ENCODE data around the gene ZNF547.
"Not testable (repeated sequence)": the region's sequence is repeated elsewhere in the genome, so short reads cannot be mapped to it uniquely, and the experiment has no call there.

ZNF547 gene

DNA sequence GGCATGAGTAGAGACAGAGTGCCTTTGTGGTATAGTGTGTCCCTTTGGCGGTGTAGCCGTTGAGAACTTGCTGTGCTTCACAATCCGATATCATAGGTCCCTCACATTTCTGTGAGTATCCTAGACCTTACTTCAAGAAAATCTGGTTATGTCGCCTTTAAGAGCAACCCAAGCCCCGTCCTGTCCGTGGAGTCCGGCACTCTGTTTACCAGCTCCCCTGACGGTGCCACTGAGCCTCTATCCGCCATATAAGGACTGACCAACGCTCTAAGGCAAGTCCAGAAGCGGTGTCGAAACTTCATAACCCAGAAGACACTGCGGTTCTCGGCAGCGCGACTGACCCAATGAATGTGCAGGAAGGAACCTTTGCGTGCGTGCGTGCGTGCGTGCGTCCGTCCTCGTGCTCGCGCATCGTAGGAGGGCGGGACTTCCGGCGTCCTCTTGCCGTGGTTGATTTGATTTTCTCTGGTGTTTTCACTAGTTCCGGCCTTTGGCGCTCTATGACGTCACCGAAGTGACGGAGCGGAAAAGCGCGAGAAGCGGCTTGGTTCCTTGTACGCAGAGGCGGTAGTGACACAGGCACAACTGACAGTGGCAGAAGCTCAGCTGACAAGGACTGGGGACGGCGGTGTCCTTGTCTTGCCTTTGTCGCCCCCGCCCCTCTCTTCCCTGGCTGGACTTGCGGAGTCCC, at the start of gene ZNF547, which contains the start of gene TRAPPC2B:
Gene ZNF547 (plus strand): TSS at position 555 of the 691 bp plus-strand sequence. CDS start 5,005 bp downstream, outside the sequence.
Gene TRAPPC2B (plus strand): TSS at position 555 of the 691 bp plus-strand sequence. CDS start 1,283 bp downstream, outside the sequence.
- peak; percentile 98 for DNase-seq

DNA sequence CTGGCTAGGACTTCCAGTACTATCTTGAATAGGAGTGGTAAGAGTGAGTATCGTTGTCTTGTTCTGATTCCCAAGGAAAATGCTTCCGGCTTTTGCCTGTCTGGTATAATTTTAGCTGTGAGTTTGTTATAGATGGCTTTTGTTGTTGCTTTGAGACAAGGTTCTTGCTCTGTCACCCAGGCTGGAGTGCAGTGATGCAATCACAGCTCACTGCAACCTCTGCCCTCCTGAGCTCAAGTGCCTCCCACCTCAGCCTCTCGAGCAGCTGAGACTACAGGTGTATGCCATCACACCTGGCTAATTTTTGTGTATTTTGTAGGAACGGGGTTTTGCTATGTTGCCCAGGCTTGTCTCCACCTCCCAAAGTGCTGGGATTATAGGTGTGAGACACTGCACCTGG, 49.2 kb upstream of the ZNF547 start:
- no peak for DNase-seq

DNA sequence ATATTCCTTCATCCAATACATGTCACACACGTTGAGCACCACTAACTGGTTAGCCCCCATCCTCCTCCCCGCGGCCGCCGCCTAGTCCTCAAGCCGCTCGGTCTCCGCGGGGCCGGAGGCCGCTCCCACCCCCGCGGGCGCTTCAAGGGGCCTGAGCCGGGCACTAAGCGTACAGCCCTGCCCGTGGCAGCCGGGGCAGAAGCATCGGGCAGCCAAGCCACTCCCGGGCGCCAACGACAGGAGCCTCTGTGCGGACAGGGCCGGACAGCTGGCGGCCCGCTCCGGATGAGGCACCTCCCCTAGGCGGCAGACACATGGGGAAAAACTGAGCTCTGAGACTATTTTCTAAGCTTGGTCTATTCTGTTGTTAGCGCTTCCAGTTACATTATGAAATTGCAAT, 45.8 kb upstream of the ZNF547 start:
- DNase-seq: no peak

DNA sequence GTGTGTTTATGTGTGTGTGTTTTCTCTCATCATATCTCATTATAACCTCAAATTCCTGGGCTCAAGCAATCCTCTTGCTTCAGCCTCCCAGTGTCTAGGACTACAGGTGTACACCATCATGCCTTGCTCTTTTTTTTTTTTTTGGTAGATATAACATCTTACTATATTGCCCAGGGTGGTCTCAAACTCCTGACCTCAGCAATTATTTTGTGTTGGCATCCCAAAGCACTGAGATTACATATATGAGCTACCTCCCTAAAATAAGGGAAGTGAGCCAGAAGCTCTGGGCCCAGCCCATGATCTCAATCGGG, 43.5 kb upstream of the ZNF547 start:
- DNase-seq: no peak

DNA sequence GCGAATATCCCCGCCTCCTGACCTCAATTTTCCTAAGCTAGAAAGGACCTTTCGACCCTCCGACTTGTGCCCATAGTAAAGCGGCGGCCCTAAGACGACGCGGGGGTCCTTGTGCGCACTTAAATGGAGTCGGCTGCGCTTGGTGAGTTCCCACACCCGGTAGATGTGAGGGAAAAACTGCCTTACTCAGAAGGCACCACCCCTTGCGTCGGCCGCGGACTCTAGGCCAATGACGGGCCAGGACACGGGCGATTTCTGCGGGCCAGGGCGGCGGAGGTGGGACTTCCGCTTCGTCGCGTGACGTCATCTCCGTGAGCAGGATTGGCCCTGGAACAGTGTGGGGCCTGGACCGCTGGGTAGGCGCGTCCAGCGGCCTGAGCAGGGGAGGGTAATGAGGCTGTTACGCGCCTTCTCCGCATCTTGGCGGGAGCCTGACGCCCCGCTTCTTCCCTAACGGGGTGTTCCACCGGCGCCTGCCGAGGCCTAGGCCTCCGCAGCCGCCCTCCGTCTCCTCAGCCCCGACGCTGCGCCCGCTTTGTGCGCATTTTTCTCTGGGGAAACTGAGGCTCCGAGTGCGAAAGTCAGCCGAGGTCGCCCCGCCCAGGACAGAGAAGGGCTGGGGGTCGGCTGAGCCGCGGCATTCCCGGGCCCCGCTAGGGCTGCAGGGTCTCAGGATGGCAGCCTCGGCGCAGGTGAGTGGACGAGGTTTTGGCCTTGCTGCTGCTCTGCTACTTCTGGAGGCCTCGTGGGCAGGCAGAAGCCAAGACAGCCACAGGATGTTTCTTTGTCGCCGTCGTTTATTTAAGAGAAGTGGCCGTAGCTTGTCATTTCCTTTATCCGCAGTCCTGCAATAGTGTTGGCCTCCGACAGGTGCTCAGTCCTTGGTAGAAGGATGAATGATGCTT, 42.9 kb upstream of the ZNF547 start, which contains the start of gene ZNF543:
Gene ZNF543 (plus strand): TSS at position 293 of the 905 bp plus-strand sequence. CDS start 382 bp downstream, at position 675.
- peak; percentile 90 for DNase-seq

DNA sequence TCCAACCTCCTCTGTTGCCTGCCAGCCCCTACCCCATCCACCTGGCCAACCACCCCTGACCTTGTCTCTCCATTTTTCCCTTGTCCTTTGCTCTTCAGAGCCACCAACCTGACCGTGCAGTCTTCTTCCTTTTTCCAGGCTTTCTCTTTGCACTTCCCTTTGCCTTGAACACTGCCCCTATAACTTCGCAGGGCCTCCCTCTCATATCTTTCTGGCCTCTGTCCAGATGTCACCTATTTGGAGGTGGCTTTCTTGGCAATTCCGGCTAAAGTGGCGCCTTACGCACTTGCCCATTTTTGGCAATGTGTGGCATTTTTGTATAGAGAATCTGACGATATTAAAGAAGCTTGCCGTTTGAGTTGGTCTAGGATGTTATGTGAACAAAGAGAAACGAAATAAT, 42.2 kb upstream of the ZNF547 start:
- no peak for DNase-seq

DNA sequence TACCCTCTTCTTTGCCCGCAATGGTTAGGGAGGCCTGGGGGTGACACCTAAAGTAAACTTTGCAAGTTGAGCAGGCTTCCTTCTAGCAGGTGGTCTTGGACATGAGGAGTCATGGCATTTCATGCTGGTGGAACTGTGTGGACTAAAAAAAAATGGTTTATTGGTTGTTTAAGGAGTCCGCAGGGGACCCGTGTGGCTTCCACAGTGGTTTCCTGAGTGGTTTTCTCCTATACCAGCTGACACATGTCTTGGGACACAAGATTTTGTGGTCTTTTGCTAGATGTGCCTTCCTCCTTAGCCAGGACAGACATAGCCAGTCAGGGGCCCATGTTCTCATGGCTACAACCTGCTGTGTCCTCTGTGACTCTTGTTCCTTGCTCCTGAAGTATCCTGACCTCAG, 41.6 kb upstream of the ZNF547 start:
- no peak for DNase-seq

DNA sequence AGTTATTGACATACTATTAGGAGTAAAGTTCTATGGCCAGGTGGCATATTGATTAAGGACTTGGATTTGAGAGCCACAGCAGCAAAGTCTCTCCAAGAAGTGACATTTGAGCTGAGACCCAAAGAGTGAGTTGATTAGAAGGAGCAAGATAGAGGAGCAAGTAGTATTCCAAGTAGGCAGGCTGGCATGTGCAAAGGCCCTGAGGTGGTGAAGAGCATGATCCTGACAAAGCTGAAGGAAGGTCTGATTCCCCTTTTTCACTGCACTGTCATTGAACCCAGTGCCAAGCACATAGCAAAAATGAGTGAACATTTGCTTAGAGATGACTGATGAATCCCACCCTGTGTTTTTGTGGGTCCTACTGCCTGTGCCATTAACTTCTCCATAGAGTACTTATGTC, 38.4 kb upstream of the ZNF547 start:
- no peak for DNase-seq

DNA sequence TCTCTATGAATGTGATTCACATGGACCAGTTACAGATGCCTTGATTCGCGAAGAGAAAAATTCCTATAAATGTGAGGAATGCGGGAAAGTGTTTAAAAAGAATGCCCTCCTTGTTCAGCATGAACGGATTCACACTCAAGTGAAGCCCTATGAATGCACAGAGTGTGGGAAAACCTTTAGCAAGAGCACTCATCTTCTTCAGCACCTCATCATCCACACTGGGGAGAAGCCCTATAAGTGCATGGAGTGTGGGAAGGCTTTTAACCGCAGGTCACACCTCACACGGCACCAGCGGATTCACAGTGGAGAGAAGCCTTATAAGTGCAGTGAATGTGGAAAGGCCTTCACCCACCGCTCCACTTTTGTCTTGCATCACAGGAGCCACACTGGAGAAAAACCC, 35.4 kb upstream of the ZNF547 start:
- DNase-seq: no peak

DNA sequence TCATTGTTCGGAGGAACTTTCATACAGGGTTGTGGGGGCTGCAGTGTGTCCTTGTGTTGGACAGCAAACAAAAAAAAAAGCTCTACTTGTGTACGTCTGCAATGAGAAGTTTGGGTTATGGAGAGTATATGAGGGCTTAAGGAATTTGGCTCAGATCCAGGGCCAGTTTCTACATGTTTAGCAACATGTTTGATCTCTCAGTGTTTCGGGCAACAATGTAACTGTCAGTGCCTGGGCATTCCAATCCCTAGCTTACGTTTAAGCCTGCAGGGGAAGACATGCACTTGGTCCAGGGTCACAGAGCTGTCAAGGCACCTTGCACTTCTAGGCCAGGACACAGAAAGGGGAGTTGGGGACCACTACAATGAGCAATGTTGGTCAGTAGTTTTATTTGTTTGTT, 29.2 kb upstream of the ZNF547 start:
- no peak for DNase-seq

DNA sequence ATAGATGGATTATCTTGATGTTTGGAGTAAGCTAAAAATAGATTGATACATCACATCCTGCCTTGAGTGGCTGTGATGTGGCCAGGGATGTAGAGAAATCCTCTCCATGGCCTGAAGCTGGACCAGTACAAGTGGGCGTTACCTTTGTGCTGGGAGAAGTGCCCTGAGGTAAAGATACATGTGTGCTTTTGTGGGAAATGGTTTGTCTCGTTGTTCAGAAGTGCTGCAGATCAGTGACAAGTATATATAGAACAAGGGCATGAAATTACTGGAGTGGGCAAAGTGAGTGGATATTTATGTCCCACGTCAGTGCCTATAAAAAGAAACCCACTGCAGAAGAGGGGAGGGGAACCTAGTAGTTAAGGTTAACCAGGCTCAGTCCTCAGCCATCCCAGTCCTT, 24.5 kb upstream of the ZNF547 start:
- no peak for DNase-seq

DNA sequence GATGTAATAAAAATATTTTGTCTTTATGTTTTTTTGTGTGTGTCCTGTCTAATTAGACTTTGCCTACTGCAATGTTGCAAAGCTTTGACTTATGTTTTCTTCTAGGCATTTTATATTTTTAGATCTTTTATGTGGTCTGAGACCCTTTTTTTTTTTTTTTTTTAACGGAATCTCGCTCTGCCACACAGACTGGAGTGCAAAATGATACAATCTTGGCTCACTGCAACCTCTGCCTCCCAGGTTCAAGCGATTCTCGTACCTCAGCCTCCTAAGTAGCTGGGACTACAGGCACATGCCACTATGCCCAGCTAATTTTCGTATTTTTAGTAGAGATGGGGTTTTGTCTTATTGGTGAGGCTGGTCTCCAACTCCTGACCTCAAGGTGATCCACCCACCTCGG, 20.8 kb upstream of the ZNF547 start:
- no peak for DNase-seq

DNA sequence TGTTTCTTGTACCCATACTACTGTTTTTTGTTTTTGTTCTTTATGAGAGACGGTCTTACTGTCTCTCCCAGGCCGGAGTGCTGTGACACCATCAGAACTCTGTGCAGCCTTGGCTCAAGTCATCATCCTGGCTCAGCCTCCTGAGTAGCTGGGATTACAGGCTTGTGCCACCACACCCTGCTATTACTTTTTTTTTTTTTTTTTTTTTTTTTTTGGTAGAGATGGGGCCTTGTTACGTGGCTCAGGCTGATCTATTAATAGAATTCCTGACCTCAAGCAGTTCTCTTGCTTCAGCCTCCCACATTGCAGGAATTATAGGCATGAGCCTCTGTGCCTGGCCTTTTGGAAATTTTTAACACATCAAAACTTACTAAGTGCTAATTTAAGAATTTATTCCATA, 15.2 kb upstream of the ZNF547 start:
- no peak for DNase-seq

DNA sequence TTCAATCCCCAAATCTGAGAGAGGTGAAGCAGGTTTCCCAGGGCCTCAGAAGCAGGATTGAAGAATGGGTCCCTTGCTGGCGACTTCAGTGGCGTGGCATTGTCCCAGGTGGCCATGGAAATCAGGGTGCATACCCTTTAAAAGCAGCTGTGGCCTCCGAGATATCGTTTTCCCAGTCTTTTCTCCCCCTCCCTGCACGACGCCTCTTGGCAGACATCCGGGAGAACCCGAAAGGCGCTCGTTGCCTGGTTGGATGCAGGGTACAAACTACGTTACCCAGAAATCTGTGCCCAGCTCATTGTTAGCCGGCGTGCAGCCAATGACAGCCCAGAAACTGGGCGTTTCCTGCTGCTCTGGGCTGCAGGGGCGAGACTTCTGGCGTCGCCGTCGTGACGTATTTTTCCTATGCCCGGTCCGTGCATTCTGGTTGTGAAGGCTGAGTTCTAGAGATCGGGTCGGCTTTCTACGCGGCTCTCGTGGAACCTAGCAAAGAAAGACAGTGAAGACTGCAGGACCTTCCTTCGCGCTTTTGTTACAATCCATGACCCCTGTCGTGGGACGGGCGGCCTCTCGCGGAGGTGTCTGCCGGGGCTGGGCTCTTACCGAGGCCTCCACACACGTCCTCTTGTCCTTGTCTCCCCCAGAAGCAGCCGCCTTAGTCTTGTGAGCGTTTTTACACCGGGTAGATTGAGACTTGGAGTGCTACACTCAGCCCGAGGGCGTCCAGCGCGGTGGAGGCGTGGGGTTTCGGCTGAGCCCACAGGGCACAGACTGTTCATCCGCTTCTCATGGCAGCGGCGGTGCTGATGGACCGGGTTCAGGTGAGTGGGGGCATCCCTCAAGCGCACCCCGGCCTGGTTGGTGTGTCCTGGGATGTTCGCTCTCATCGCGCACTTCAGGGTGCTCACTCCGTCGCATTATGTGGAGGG, 12.2 kb upstream of the ZNF547 start, which contains the start of gene ZNF304:
Gene ZNF304 (plus strand): TSS at position 395 of the 929 bp plus-strand sequence. CDS start 394 bp downstream, at position 789.
- DNase-seq: peak; percentile 80

DNA sequence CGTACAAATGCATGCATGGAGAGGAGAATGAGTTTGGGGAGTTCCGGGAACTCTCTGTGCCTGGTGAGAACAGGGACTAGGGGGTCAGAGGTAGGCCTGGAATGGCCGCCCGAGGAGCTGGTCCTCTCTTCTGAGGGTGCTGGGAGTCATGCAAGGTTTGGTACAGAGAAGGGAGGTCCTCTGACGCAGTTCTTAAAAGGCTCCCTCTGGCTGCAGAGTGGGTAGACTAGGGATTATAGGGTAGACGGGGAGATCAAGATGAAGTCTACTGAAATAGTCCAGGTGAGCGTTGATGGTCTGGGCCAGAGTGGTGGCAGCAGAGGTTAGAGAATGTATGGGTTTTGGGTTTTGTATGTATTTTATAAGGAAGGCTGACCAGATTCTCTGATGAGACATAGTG, 11.5 kb upstream of the ZNF547 start:
- DNase-seq: no peak

DNA sequence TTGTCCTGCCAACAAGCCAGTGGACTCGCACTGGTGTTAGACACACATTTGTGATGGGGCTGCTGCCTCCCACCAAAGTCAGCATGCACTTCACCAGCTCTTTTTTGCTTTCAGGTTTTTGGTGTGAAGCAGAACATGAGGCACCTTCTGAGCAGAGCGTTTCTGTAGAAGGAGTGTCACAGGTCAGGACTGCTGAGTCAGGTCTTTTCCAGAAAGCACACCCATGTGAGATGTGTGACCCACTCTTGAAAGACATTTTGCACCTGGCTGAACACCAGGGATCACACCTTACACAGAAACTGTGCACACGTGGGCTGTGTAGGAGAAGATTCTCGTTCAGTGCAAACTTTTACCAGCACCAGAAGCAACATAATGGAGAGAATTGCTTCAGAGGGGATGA, 7.4 kb upstream of the ZNF547 start:
- DNase-seq: no peak

DNA sequence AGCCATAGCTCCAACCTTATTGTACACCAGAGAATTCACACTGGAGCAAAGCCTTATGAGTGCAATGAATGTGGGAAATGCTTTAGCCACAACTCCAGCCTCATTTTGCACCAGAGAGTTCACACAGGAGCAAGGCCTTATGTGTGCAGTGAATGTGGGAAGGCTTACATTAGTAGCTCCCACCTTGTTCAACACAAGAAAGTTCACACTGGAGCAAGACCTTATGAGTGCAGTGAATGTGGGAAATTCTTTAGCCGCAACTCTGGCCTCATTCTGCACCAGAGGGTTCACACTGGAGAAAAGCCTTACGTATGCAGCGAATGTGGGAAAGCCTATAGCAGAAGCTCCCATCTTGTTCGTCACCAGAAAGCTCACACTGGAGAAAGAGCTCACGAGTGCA, 5.9 kb upstream of the ZNF547 start:
- DNase-seq: no peak

DNA sequence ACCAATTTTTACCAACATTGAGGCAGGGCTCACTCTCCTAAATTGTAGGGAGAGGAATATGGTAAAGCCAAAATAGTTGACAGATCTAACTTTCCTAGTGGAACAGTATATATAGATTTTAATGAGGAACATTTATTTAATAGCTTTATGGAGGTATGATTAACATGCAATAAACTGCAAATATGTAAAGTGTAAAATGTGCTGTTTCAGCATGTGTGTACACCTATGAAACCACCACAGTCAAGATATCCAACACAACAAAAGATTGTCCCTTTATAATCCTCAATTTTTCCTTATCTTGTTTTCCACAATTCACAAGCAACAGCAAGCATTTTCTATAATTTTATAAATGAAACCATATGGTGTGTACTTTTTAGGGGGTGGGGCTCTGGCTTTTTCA, 4.1 kb upstream of the ZNF547 start:
- no peak for DNase-seq

DNA sequence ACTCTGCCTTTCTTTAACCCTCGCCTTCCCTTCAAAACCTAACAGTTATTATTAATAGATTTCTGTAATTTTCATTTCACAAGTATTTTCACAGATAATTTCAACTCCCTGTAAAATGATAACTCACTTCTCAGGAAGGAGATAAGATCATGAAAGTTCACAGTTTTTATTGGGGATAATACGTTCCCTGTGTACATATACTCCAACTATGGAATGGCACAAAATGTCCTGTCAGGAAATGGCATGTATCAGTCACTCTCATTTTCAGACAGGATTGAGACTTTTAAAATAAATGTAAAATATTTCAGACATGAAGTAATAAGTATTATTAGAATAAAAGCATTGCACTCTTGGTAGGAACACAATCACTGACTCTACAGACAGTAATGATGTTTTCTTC, 932 bp upstream of the ZNF547 start:
- no peak for DNase-seq

DNA sequence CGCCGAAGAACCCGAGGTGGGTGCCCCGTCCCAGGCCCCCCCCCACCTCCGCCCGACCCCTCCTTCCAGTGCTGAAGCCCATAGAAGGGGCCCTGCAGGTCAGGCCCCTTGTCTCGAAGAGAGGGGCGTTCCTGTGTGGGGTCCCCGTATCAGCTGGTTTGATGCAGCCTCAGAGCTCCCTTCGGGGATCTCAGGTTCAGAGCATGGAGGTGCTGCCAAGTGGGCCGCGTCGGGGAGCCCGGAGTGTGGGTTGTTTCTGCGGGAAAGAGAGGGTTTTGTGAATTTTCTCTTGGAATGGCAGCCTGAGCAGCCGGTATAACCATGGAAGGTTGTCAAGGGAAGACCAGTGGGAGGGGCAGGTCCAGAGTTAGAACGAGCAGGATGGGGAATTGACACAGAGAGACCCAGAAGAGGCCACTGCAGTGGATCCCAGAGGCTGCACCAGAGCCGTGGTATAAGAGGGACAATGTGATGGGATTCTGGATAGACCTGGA, 384 bp downstream of the ZNF547 start:
- DNase-seq: no peak

DNA sequence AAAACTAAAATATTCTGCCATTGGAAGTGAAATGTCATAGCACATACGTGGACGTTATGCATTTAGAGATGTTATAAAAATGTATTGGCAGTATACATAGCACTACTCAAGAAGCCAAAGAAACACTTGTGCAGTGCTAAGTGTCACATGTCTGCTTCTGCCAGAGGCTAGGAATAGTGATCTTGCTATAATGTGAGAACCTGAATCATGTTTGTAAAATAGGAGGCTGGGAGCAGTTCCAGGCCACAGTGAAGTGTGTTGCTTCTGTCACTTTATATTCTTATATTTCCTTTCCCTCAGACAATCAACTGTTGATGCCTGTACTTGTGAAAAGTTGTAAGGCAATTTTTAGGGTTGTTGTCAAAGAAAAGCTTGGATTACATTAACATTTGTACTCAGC, 3.4 kb downstream of the ZNF547 start:
- no peak for DNase-seq

DNA sequence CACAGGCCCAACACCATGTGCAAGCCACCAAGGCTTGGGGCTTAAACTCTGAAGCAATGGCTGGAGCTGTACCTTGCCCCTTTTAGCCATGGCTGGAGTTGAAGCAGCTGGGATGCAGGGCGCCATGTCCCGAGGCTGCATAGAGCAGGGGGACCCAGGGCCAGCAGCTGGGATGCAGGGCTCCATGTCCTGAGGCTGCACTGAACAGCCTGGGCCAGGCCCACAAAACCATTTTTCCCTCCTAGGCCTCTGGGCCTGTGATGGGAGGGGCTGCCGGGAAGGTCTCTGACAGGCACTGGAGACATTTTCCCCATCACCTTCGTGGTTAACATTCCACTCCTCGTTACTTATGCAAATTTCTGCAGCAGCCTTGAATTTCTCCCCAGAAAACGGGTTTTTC, 10.8 kb downstream of the ZNF547 start:
- DNase-seq: no peak

DNA sequence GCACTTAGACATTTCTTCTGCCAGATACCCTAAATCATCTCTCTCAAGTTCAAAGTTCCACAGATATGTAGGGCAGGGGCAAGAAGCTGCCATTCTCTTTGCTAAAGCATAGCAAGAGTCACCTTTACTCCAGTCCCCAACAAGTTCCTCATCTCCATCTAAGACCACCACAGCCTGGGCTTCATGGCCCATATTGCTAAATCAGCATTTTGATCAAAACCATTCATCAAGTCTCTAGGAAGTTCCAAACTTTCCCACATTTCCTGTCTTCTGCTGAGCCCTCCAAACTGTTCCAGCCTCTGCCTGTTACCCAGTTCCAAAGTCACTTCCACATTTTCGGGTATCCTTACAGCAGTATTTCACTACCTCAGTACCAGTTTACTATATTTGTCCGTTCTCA, 11.3 kb downstream of the ZNF547 start:
- not testable (repeated sequence) for DNase-seq
